GM23338 (cell line): ENCODE measurements around the gene CUBN. TPM values are rescaled to one million over a fixed set of nuclear protein-coding genes. Genes with fewer than 3 reads are reported as not detected.

Experiments
- ATAC-seq: fragments of 200-7000 bp; cut with Tn5 transposase; 3 replicates; pipeline ENCODE4 v1.9.1; 2020
- DNase-seq: peaks from one replicate; pipeline ENCODE4 v3.0.0-alpha.2; 2015; ENCODE audit warnings: low spot score
- H2AFZ ChIP-seq: fragments of 200-600 bp; sonication (generic); 2 replicates; pipeline ENCODE4 v1.8.0; 2016; ENCODE audit warnings: antibody characterized with exemption, mild to moderate bottlenecking, moderate library complexity
- H3F3A ChIP-seq: fragments of 200-600 bp; sonication (generic); replicated peaks from 2 replicates; pipeline ENCODE4 v1.8.0; 2017; ENCODE audit warnings: antibody characterized with exemption, mixed run types, low read depth
- H3K27ac ChIP-seq: fragments of 200-600 bp; sonication (generic); 2 replicates; pipeline ENCODE4 v1.6.1; 2016; ENCODE audit warnings: low read depth
- H3K27me3 ChIP-seq: fragments of 200-600 bp; sonication (generic); 2 replicates; pipeline ENCODE4 v1.8.0; 2016; ENCODE audit warnings: mild to moderate bottlenecking, mixed run types, moderate library complexity; ENCODE audit not compliant: insufficient read depth
- H3K36me3 ChIP-seq: fragments of 200-600 bp; sonication (generic); 2 replicates; pipeline ENCODE4 v1.8.0; 2016; ENCODE audit warnings: mild to moderate bottlenecking; ENCODE audit not compliant: insufficient read depth
- H3K4me1 ChIP-seq: fragments of 200-600 bp; sonication (generic); 2 replicates; pipeline ENCODE4 v1.8.0; 2016; ENCODE audit warnings: mild to moderate bottlenecking, moderate library complexity; ENCODE audit not compliant: insufficient read depth
- H3K4me2 ChIP-seq: fragments of 200-600 bp; sonication (generic); 2 replicates; pipeline ENCODE4 v1.7.1; 2017; ENCODE audit warnings: mixed run types
- H3K4me3 ChIP-seq: fragments of 200-600 bp; sonication (generic); 2 replicates; pipeline ENCODE4 v1.6.1; 2016; ENCODE audit warnings: mixed run types
- H3K79me2 ChIP-seq: fragments of 200-600 bp; sonication (generic); replicated peaks from 2 replicates; pipeline ENCODE4 v1.8.0; 2017; ENCODE audit warnings: mild to moderate bottlenecking; ENCODE audit not compliant: insufficient read depth
- H3K9me2 ChIP-seq: fragments of 200-600 bp; sonication (generic); 2 replicates; pipeline ENCODE4 v1.8.0; 2017; ENCODE audit not compliant: insufficient read depth
- H4K20me1 ChIP-seq: fragments of 200-600 bp; sonication (generic); replicated peaks from 2 replicates; pipeline ENCODE4 v1.8.0; 2017; ENCODE audit warnings: mild to moderate bottlenecking; ENCODE audit not compliant: insufficient read depth
- H3K27ac Mint-ChIP-seq: 2 replicates; pipeline ENCODE4 v1.8.0; 2020; ENCODE audit warnings: inconsistent platforms, mild to moderate bottlenecking, moderate library complexity, mixed read lengths
- H3K27me3 Mint-ChIP-seq: 3 replicates; pipeline ENCODE4 v1.8.0; 2022; ENCODE audit warnings: low read depth, mild to moderate bottlenecking, moderate library complexity, mixed read lengths, inconsistent platforms; ENCODE audit not compliant: insufficient read depth, poor library complexity
- H3K36me3 Mint-ChIP-seq: 3 replicates; pipeline ENCODE4 v1.8.0; 2021; ENCODE audit warnings: low read depth, mild to moderate bottlenecking, inconsistent platforms, moderate library complexity, mixed read lengths
- H3K4me1 Mint-ChIP-seq: 3 replicates; pipeline ENCODE4 v1.8.0; 2020; ENCODE audit warnings: mild to moderate bottlenecking, inconsistent platforms, mixed read lengths
- H3K4me3 Mint-ChIP-seq: 3 replicates; pipeline ENCODE4 v1.8.0; 2021; ENCODE audit warnings: moderate library complexity, mild to moderate bottlenecking, inconsistent platforms, mixed read lengths
- H3K9me3 Mint-ChIP-seq: 3 replicates; pipeline ENCODE4 v1.8.0; 2020; ENCODE audit warnings: moderate library complexity, mild to moderate bottlenecking, inconsistent platforms, mixed read lengths
- CREB1 ChIP-seq: fragments of 250-450 bp; sonication (Bioruptor Pico); IDR thresholded peaks from 2 replicates; pipeline ENCODE4 v1.5.0; 2020; ENCODE audit warnings: low read depth, mild to moderate bottlenecking, moderate library complexity
- EZH2 ChIP-seq: fragments of 200-600 bp; sonication (generic); IDR thresholded peaks from one replicate; pipeline ENCODE4 v1.8.0; 2017; ENCODE audit warnings: antibody characterized with exemption, mild to moderate bottlenecking, low read depth; ENCODE audit not compliant: unreplicated experiment
- EZH2phosphoT487 ChIP-seq: fragments of 200-600 bp; sonication (generic); IDR thresholded peaks from one replicate; pipeline ENCODE4 v1.8.1; 2018; ENCODE audit warnings: antibody characterized with exemption; ENCODE audit not compliant: unreplicated experiment
- JUNB ChIP-seq: IDR thresholded peaks from one replicate; pipeline ENCODE4 v1.6.1; 2016; ENCODE audit warnings: antibody characterized with exemption; ENCODE audit not compliant: unreplicated experiment
- NANOG ChIP-seq: IDR thresholded peaks from 2 replicates; pipeline ENCODE4 v1.6.1; 2016; ENCODE audit warnings: antibody characterized with exemption, borderline replicate concordance
- POLR2AphosphoS5 ChIP-seq: IDR thresholded peaks from 2 replicates; pipeline ENCODE4 v1.6.1; 2016; ENCODE audit warnings: antibody characterized with exemption, low read depth
- STAT1 ChIP-seq: IDR thresholded peaks from one replicate; pipeline ENCODE4 v1.6.1; 2016; ENCODE audit warnings: antibody characterized with exemption; ENCODE audit not compliant: unreplicated experiment
- ZNF114 ChIP-seq: fragments of 250-450 bp; sonication (Bioruptor Pico); IDR thresholded peaks from 2 replicates; pipeline ENCODE4 v1.5.0; 2020; ENCODE audit warnings: mild to moderate bottlenecking, moderate library complexity
- ZNF331 ChIP-seq: fragments of 250-450 bp; sonication (Bioruptor Pico); IDR thresholded peaks from 2 replicates; pipeline ENCODE4 v1.5.0; 2020; ENCODE audit warnings: low read depth, mild to moderate bottlenecking, moderate library complexity
- polyA plus RNA-seq: library from polyadenylated mRNA; unstranded; fragments of >200 nt; fragmentation: Nextera tagmentation; extraction: Ambion mirVana; gene quantifications from 2 replicates; pipeline ENCODE4 v1.2.1, GENCODE V29; 2016
- total RNA-seq: library from RNA; depleted of rRNA; stranded (reverse); fragments of >200 nt; shearing (Covaris generic); gene quantifications from 2 replicates; pipeline ENCODE4 v1.2.3, GENCODE V29; 2014
- TF ChIP-seq, protein P1 (sequence below): IDR thresholded peaks from one replicate; pipeline ENCODE4 v1.6.1; 2018; ENCODE audit warnings: antibody characterized with exemption; ENCODE audit not compliant: unreplicated experiment
- TF ChIP-seq, protein P2 (sequence below), 2 experiments: fragments of 200-600 bp in 1 of 2; sonication (generic) in 1 of 2; conservative IDR thresholded peaks; 2 replicates each; pipeline versions ENCODE4 v1.5.1 to v1.6.1; 2016 to 2017; ENCODE audit warnings: antibody characterized with exemption in 2 of 2, low read depth in 2 of 2, mild to moderate bottlenecking in 2 of 2, moderate library complexity in 1 of 2
- TF ChIP-seq, protein P3 (sequence below): fragments of 250-450 bp; sonication (Bioruptor Pico); IDR thresholded peaks from 2 replicates; pipeline ENCODE4 v1.5.0; 2020; ENCODE audit warnings: mild to moderate bottlenecking, moderate library complexity
- TF ChIP-seq, protein P4 (sequence below): IDR thresholded peaks from 2 replicates; pipeline ENCODE4 v1.6.1; 2016; ENCODE audit warnings: antibody characterized with exemption

CUBN gene
- total and polyA plus RNA-seq, 2 experiments from 2014 or later: 0.06 to 1.8 TPM

DNA sequence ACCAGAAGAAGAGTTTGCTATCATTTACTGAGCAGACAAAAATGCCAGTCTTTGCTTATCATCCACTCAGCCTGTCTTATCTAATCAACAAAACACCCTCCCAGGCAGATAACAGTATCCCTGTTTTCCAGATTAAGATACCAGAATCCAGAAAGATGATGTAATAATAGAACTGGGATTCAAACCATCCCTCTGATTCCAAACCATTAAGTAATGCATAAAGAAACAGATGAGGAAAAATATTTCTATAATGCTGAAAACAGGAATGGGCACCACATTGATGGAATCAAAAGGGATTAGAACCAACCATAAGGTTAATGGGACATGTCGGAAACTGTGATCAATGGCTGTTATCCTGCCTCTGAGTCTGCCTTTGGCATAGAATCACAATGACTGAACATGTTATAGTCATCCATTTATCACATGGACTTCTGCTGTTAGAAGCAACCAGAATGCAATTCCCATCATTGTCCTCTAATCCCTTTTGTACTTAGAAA is 220.3 kb downstream of the CUBN start:
- Mint-ChIP-seq H3K36me3 (no peaks in the 10 kb centered on the region), H3K4me3 (no peak overlapping the region), H3K27me3 (no peaks in the 10 kb centered on the region), H3K27ac (no peak overlapping the region), H3K4me1 (no peaks in the 10 kb centered on the region), H3K9me3 (no peaks in the 10 kb centered on the region)
- no peaks in the 10 kb centered on the region for H3K79me2 ChIP-seq
- no peaks in the 10 kb centered on the region for H3K4me1 ChIP-seq
- no peak overlapping the region for H3K4me3 ChIP-seq
- TF ChIP-seq, protein P1, sequence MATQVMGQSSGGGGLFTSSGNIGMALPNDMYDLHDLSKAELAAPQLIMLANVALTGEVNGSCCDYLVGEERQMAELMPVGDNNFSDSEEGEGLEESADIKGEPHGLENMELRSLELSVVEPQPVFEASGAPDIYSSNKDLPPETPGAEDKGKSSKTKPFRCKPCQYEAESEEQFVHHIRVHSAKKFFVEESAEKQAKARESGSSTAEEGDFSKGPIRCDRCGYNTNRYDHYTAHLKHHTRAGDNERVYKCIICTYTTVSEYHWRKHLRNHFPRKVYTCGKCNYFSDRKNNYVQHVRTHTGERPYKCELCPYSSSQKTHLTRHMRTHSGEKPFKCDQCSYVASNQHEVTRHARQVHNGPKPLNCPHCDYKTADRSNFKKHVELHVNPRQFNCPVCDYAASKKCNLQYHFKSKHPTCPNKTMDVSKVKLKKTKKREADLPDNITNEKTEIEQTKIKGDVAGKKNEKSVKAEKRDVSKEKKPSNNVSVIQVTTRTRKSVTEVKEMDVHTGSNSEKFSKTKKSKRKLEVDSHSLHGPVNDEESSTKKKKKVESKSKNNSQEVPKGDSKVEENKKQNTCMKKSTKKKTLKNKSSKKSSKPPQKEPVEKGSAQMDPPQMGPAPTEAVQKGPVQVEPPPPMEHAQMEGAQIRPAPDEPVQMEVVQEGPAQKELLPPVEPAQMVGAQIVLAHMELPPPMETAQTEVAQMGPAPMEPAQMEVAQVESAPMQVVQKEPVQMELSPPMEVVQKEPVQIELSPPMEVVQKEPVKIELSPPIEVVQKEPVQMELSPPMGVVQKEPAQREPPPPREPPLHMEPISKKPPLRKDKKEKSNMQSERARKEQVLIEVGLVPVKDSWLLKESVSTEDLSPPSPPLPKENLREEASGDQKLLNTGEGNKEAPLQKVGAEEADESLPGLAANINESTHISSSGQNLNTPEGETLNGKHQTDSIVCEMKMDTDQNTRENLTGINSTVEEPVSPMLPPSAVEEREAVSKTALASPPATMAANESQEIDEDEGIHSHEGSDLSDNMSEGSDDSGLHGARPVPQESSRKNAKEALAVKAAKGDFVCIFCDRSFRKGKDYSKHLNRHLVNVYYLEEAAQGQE: no peak
- TF ChIP-seq, protein P2, sequence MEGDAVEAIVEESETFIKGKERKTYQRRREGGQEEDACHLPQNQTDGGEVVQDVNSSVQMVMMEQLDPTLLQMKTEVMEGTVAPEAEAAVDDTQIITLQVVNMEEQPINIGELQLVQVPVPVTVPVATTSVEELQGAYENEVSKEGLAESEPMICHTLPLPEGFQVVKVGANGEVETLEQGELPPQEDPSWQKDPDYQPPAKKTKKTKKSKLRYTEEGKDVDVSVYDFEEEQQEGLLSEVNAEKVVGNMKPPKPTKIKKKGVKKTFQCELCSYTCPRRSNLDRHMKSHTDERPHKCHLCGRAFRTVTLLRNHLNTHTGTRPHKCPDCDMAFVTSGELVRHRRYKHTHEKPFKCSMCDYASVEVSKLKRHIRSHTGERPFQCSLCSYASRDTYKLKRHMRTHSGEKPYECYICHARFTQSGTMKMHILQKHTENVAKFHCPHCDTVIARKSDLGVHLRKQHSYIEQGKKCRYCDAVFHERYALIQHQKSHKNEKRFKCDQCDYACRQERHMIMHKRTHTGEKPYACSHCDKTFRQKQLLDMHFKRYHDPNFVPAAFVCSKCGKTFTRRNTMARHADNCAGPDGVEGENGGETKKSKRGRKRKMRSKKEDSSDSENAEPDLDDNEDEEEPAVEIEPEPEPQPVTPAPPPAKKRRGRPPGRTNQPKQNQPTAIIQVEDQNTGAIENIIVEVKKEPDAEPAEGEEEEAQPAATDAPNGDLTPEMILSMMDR (conservative IDR thresholded peaks at IDR 0.05; ENCODE audit: low read depth in 2 of 2): no peak
- TF ChIP-seq STAT1: no peak
- no peak for TF ChIP-seq ZNF331 (CRISPR knock-in tag)
- TF ChIP-seq ZNF114 (CRISPR knock-in tag): no peak
- no peak for TF ChIP-seq EZH2
- TF ChIP-seq, protein P3, sequence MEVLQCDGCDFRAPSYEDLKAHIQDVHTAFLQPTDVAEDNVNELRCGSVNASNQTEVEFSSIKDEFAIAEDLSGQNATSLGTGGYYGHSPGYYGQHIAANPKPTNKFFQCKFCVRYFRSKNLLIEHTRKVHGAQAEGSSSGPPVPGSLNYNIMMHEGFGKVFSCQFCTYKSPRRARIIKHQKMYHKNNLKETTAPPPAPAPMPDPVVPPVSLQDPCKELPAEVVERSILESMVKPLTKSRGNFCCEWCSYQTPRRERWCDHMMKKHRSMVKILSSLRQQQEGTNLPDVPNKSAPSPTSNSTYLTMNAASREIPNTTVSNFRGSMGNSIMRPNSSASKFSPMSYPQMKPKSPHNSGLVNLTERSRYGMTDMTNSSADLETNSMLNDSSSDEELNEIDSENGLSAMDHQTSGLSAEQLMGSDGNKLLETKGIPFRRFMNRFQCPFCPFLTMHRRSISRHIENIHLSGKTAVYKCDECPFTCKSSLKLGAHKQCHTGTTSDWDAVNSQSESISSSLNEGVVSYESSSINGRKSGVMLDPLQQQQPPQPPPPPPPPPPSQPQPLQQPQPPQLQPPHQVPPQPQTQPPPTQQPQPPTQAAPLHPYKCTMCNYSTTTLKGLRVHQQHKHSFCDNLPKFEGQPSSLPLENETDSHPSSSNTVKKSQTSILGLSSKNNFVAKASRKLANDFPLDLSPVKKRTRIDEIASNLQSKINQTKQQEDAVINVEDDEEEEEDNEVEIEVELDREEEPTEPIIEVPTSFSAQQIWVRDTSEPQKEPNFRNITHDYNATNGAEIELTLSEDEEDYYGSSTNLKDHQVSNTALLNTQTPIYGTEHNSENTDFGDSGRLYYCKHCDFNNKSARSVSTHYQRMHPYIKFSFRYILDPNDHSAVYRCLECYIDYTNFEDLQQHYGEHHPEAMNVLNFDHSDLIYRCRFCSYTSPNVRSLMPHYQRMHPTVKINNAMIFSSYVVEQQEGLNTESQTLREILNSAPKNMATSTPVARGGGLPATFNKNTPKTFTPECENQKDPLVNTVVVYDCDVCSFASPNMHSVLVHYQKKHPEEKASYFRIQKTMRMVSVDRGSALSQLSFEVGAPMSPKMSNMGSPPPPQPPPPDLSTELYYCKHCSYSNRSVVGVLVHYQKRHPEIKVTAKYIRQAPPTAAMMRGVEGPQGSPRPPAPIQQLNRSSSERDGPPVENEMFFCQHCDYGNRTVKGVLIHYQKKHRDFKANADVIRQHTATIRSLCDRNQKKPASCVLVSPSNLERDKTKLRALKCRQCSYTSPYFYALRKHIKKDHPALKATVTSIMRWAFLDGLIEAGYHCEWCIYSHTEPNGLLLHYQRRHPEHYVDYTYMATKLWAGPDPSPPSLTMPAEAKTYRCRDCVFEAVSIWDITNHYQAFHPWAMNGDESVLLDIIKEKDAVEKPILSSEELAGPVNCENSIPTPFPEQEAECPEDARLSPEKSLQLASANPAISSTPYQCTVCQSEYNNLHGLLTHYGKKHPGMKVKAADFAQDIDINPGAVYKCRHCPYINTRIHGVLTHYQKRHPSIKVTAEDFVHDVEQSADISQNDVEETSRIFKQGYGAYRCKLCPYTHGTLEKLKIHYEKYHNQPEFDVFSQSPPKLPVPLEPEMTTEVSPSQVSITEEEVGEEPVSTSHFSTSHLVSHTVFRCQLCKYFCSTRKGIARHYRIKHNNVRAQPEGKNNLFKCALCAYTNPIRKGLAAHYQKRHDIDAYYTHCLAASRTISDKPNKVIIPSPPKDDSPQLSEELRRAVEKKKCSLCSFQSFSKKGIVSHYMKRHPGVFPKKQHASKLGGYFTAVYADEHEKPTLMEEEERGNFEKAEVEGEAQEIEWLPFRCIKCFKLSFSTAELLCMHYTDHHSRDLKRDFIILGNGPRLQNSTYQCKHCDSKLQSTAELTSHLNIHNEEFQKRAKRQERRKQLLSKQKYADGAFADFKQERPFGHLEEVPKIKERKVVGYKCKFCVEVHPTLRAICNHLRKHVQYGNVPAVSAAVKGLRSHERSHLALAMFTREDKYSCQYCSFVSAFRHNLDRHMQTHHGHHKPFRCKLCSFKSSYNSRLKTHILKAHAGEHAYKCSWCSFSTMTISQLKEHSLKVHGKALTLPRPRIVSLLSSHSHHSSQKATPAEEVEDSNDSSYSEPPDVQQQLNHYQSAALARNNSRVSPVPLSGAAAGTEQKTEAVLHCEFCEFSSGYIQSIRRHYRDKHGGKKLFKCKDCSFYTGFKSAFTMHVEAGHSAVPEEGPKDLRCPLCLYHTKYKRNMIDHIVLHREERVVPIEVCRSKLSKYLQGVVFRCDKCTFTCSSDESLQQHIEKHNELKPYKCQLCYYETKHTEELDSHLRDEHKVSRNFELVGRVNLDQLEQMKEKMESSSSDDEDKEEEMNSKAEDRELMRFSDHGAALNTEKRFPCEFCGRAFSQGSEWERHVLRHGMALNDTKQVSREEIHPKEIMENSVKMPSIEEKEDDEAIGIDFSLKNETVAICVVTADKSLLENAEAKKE (CRISPR knock-in tag): no peak
- TF ChIP-seq EZH2phosphoT487: no peak
- TF ChIP-seq, protein P4, sequence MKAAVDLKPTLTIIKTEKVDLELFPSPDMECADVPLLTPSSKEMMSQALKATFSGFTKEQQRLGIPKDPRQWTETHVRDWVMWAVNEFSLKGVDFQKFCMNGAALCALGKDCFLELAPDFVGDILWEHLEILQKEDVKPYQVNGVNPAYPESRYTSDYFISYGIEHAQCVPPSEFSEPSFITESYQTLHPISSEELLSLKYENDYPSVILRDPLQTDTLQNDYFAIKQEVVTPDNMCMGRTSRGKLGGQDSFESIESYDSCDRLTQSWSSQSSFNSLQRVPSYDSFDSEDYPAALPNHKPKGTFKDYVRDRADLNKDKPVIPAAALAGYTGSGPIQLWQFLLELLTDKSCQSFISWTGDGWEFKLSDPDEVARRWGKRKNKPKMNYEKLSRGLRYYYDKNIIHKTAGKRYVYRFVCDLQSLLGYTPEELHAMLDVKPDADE: no peak
- no peak for TF ChIP-seq POLR2AphosphoS5
- TF ChIP-seq NANOG: no peak
- no peak for TF ChIP-seq JUNB
- TF ChIP-seq CREB1 (CRISPR knock-in tag): no peak
- H4K20me1 ChIP-seq: no peaks in the 10 kb centered on the region
- no peak for ATAC-seq
- no peak overlapping the region for H3K27ac ChIP-seq
- H3F3A ChIP-seq: no peaks in the 10 kb centered on the region
- no peak for DNase-seq
- no peak overlapping the region for H2AFZ ChIP-seq
- H3K36me3 ChIP-seq: no peaks in the 10 kb centered on the region
- H3K27me3 ChIP-seq: no peaks in the 10 kb centered on the region
- no peak overlapping the region for H3K4me2 ChIP-seq
- H3K9me2 ChIP-seq: 0 out of 2 replicates have a peak, but pooled peaks cover under 1% of the 10 kb centered on the region
